Tibial nerve (tissue), 4 donors: Measurements from ENCODE around the gene FOXE3.

ENCODE experiments used
- EP300 ChIP-seq, 2 donors: sonication (generic); formaldehyde crosslinking; IDR thresholded peaks; one replicate each; pipeline ENCODE4 v1.6.1; 2017; ENCODE audit warnings: antibody characterized with exemption in 2 of 2, mild to moderate bottlenecking in 1 of 2
- POLR2A ChIP-seq, 2 donors: fragments of 450-650 bp; IDR thresholded peaks; one replicate each; pipeline ENCODE4 v1.6.1; 2017; ENCODE audit warnings: antibody characterized with exemption in 2 of 2, mild to moderate bottlenecking in 2 of 2, moderate library complexity in 2 of 2
- TF ChIP-seq, protein P1 (sequence below), 5 experiments: fragments of 200-600 bp in 3 of 5; fragments of 450-650 bp in 2 of 5; sonication (generic) in 3 of 5; IDR thresholded peaks; one replicate each; pipeline ENCODE4 v1.5.1; 2016 to 2019; ENCODE audit warnings: antibody characterized with exemption in 5 of 5, mild to moderate bottlenecking in 3 of 5, moderate library complexity in 2 of 5

GRCh38 chr1:47448462-47449222 lies 32.6 kb downstream of the FOXE3 start:
- TF ChIP-seq POLR2A (IDR thresholded peaks at IDR 0.05) (no peak), EP300 (IDR thresholded peaks at IDR 0.05) (no peak)
- TF ChIP-seq, protein P1, sequence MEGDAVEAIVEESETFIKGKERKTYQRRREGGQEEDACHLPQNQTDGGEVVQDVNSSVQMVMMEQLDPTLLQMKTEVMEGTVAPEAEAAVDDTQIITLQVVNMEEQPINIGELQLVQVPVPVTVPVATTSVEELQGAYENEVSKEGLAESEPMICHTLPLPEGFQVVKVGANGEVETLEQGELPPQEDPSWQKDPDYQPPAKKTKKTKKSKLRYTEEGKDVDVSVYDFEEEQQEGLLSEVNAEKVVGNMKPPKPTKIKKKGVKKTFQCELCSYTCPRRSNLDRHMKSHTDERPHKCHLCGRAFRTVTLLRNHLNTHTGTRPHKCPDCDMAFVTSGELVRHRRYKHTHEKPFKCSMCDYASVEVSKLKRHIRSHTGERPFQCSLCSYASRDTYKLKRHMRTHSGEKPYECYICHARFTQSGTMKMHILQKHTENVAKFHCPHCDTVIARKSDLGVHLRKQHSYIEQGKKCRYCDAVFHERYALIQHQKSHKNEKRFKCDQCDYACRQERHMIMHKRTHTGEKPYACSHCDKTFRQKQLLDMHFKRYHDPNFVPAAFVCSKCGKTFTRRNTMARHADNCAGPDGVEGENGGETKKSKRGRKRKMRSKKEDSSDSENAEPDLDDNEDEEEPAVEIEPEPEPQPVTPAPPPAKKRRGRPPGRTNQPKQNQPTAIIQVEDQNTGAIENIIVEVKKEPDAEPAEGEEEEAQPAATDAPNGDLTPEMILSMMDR (IDR thresholded peaks at IDR 0.05): no peak
